ENCODE results near the gene CXCL5.

The CXCL5 gene

GRCh38 chr4:73998040-73999011, at the start of gene CXCL5:
Gene CXCL5, minus strand, starts transcription at chr4:73998677. Its CDS starts 96 bp downstream, at chr4:73998581.
- DNase-seq: no peak

- no peak for DNase-seq
Measured at GRCh38 chr4:74047152-74047551, 48.7 kb upstream of the CXCL5 start.

GRCh38 chr4:74045772-74046171, 47.3 kb upstream of the CXCL5 start:
- DNase-seq: no peak

- DNase-seq: no peak
Measured at GRCh38 chr4:74045247-74045646, 46.8 kb upstream of the CXCL5 start.

GRCh38 chr4:74044677-74045076, 46.2 kb upstream of the CXCL5 start:
- DNase-seq: no peak

GRCh38 chr4:74042681-74043080, 44.2 kb upstream of the CXCL5 start:
- DNase-seq: no peak

- no peak for DNase-seq
Measured at GRCh38 chr4:74041418-74041817, 42.9 kb upstream of the CXCL5 start.

- no peak for DNase-seq
Measured at GRCh38 chr4:74039315-74039763, 40.9 kb upstream of the CXCL5 start.

- peak; percentile 10 for DNase-seq
Measured at GRCh38 chr4:74038425-74039314, 40.2 kb upstream of the CXCL5 start, which contains the start of gene CXCL3. Gene CXCL3, minus strand, starts transcription at chr4:74038689. Its CDS starts 78 bp downstream, at chr4:74038611.

- no peak for DNase-seq
Measured at GRCh38 chr4:74038086-74038424, 39.6 kb upstream of the CXCL5 start.

- DNase-seq: no peak
Measured at GRCh38 chr4:74037076-74037955, 38.8 kb upstream of the CXCL5 start.

- DNase-seq: no peak
Measured at GRCh38 chr4:74033739-74034138, 35.3 kb upstream of the CXCL5 start.

- no peak for DNase-seq
Measured at GRCh38 chr4:74032064-74032463, 33.6 kb upstream of the CXCL5 start.

GRCh38 chr4:74031576-74031975, 33.1 kb upstream of the CXCL5 start:
- no peak for DNase-seq

GRCh38 chr4:74030285-74030684, 31.8 kb upstream of the CXCL5 start:
- DNase-seq: no peak

- no peak for DNase-seq
Measured at GRCh38 chr4:74028504-74028903, 30.0 kb upstream of the CXCL5 start.

- DNase-seq: no peak
Measured at GRCh38 chr4:74023709-74024108, 25.2 kb upstream of the CXCL5 start.

GRCh38 chr4:74021601-74022000, 23.1 kb upstream of the CXCL5 start:
- DNase-seq: no peak

GRCh38 chr4:74018771-74019170, 20.3 kb upstream of the CXCL5 start:
- DNase-seq: no peak

GRCh38 chr4:74018116-74018515, 19.6 kb upstream of the CXCL5 start:
- no peak for DNase-seq

- DNase-seq: no peak
Measured at GRCh38 chr4:74016068-74016467, 17.6 kb upstream of the CXCL5 start.

- no peak for DNase-seq
Measured at GRCh38 chr4:74015126-74015780, 16.8 kb upstream of the CXCL5 start.

Data from activated CD4-positive, alpha-beta T cell treated with anti-CD3 and anti-CD28 coated beads for 48 hours (primary cell).